IMR-90 (cell line): Measurements from ENCODE around the gene SRPK2.

Experiments
- BHLHE40 ChIP-seq: fragments of 150-350 bp; IDR thresholded peaks from 2 replicates; pipeline ENCODE4 v1.6.1; 2016; ENCODE audit warnings: mild to moderate bottlenecking, low read depth, low read length
- CTCF ChIP-seq: conservative IDR thresholded peaks from 2 replicates; pipeline ENCODE4 v1.5.1; 2012; ENCODE audit warnings: mild to moderate bottlenecking, low read depth, low read length, improper control_type of control experiment
- ELK1 ChIP-seq: fragments of 150-350 bp; IDR thresholded peaks from 2 replicates; pipeline ENCODE4 v1.6.1; 2016; ENCODE audit warnings: low read depth, mild to moderate bottlenecking, low read length, moderate library complexity, borderline replicate concordance
- POLR2A ChIP-seq: IDR thresholded peaks from 2 replicates; pipeline ENCODE4 v1.6.1; 2012; ENCODE audit warnings: mild to moderate bottlenecking, low read depth, low read length
- RFX5 ChIP-seq: IDR thresholded peaks from 2 replicates; pipeline ENCODE4 v1.8.0; 2012; ENCODE audit warnings: low read depth, mild to moderate bottlenecking, low read length, moderate library complexity
- SMC3 ChIP-seq: fragments of 150-350 bp; IDR thresholded peaks from 2 replicates; pipeline ENCODE4 v1.6.1; 2016; ENCODE audit warnings: low read depth, mild to moderate bottlenecking, antibody characterized with exemption, low read length, moderate library complexity
- USF2 ChIP-seq: fragments of 150-350 bp; IDR thresholded peaks from 2 replicates; pipeline ENCODE4 v1.6.1; 2017; ENCODE audit warnings: mild to moderate bottlenecking, antibody characterized with exemption, low read length, low read depth

- TF ChIP-seq BHLHE40 (no peak), POLR2A (no peak), CTCF (no peak), SMC3 (no peak), RFX5 (no peak), ELK1 (no peak), USF2 (no peak)
These were observed 1.2 kb upstream of the SRPK2 start for GRCh38 chr7:105389889-105390288.
